GM12865 (cell line): ENCODE measurements around the gene PNPLA3.

ENCODE experiments used
- DNase-seq: peaks from one replicate; pipeline ENCODE4 v3.0.0; 2010; ENCODE audit warnings: low read depth
- H3K4me3 ChIP-seq: 2 replicates; pipeline ENCODE4 v1.5.1; 2011; ENCODE audit warnings: mild to moderate bottlenecking, low read depth, low read length, control low read depth
- CTCF ChIP-seq: IDR thresholded peaks from 2 replicates; pipeline ENCODE4 v1.5.1; 2011; ENCODE audit warnings: low read length, control low read depth, low read depth, inconsistent platforms; ENCODE audit not compliant: insufficient read depth; ENCODE audit errors: missing control alignments

Gene PNPLA3

GRCh38 chr22:43911351-43911750 lies 12.3 kb upstream of the PNPLA3 start:
- H3K4me3 ChIP-seq: no peak overlapping the region
- TF ChIP-seq CTCF: no peak
- no peak for DNase-seq

GRCh38 chr22:43917521-43917920 lies 6.1 kb upstream of the PNPLA3 start:
- no peak for TF ChIP-seq CTCF
- DNase-seq: no peak
- H3K4me3 ChIP-seq: no peak overlapping the region

GRCh38 chr22:43919106-43919973 lies 4.3 kb upstream of the PNPLA3 start:
- TF ChIP-seq CTCF: no peak
- no peak for DNase-seq

GRCh38 chr22:43921370-43921769 lies 2.2 kb upstream of the PNPLA3 start:
- DNase-seq: no peak
- TF ChIP-seq CTCF: no peak
- H3K4me3 ChIP-seq: no peak overlapping the region

More at GRCh38 chr22:43919106-43919973, 4.3 kb upstream of the PNPLA3 start:
- H3K4me3 ChIP-seq: no peak overlapping the region

GRCh38 chr22:43922123-43922522 lies 1.5 kb upstream of the PNPLA3 start:
- no peak for DNase-seq
- no peak overlapping the region for H3K4me3 ChIP-seq
- TF ChIP-seq CTCF: no peak

- peak; percentile 13 for DNase-seq
- peak overlapping the region; percentile 42 for H3K4me3 ChIP-seq
- TF ChIP-seq CTCF: no peak
Measured at GRCh38 chr22:43923191-43923590, 414 bp upstream of the PNPLA3 start.
